Measurements from ENCODE around the gene INPP5F. TPM values are rescaled to one million over a fixed set of nuclear protein-coding genes. Genes with fewer than 3 reads are reported as not detected.
A peak's percentile ranks its signal among the peaks of the same experiment; 100 is the strongest.

Gene INPP5F
- total and polyA plus RNA-seq, 10 of the 15 experiments (the other 5 are each of a cell fraction or from before 2014, with no cell fraction given) = 6.0 to 49.3 (median 34.3) TPM

DNA sequence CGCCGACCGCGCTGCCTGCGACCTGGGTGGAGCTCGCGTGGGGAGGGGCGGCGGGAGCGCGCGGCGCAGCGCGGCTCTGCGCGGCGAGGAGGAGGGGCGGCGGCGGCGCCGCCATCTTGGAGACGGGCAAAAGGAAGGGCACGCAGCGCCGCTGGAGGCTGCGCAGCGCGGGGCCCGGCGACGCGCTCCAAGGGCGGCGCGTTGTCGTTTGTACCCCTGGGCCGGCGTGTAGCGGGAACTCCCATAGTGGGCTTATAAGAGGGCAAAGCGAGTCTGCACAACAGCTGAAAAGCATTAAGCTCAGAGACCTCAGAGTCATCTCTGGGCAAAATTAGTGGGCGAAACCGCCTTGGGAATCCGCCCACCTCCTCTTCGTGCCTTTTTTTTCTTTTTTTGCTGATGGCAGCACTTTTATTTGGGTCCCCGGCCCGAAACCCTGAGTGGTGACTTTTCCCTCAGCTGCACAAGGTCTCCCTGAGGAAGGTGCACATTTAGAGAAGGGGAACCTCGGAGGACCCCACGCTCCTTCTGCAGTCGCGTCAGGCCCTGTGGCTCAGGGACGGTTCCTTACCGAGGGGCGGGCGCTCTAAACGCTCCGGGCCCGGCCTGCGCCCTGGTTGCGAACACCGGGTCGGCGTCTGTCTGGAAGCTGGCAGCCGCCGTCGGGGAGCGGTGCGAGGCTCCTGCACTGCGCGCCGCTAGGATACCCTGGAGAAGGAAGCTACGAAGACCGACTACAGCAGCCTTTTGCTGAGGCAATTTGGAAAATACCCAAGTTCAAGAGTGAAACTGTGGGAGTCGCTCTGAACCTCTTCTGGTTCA, 147.2 kb downstream of the INPP5F start (continued):
- TF ChIP-seq E2F8 (IDR thresholded peaks at IDR 0.05; ENCODE audit: low read depth, partially characterized antibody) (no peak), ZBED1 (IDR thresholded peaks at IDR 0.05; ENCODE audit: borderline replicate concordance) (no peak), ZNF622 (IDR thresholded peaks at IDR 0.05) (no peak), FOXK2 (IDR thresholded peaks at IDR 0.05) (no peak), KAT2A (conservative IDR thresholded peaks at IDR 0.05; ENCODE audit: control insufficient read depth, low read depth, low read length) (no peak), IRF4 (IDR thresholded peaks at IDR 0.05; ENCODE audit: low read depth, low read length) (no peak), BCL11A (IDR thresholded peaks at IDR 0.05; ENCODE audit: low read depth, low read length) (no peak), USF1 (IDR thresholded peaks at IDR 0.05; ENCODE audit: borderline replicate concordance, extremely low read length, insufficient read depth, low read depth, low read length) (no peak), JUNB (IDR thresholded peaks at IDR 0.05) (no peak), CBX3 (IDR thresholded peaks at IDR 0.05; ENCODE audit: borderline replicate concordance, low read depth) (no peak), ATF7 (IDR thresholded peaks at IDR 0.05; ENCODE audit: low read depth) (no peak), IRF5 (IDR thresholded peaks at IDR 0.05; ENCODE audit: borderline replicate concordance) (no peak), SMARCA5 (IDR thresholded peaks at IDR 0.05) (peak; percentile 77; the same call in 1 of the 2 replicates), POLR2AphosphoS5 (IDR thresholded peaks at IDR 0.05; ENCODE audit: low read length) (peak; percentile 71; the same call in 1 of the 2 replicates), RELB (IDR thresholded peaks at IDR 0.05; ENCODE audit: low read depth) (peak; percentile 57; the same call in 1 of the 2 replicates), BRCA1 (IDR thresholded peaks at IDR 0.05; ENCODE audit: low read depth, low read length) (no peak), BMI1 (IDR thresholded peaks at IDR 0.05; ENCODE audit: borderline replicate concordance) (no peak), TCF3 (IDR thresholded peaks at IDR 0.05; ENCODE audit: borderline replicate concordance, insufficient read depth, low read depth, low read length) (peak; percentile 42; the same call in 1 of the 2 replicates), CREM (IDR thresholded peaks at IDR 0.05; ENCODE audit: low read depth) (peak; percentile 71)
- TF ChIP-seq, protein P1, sequence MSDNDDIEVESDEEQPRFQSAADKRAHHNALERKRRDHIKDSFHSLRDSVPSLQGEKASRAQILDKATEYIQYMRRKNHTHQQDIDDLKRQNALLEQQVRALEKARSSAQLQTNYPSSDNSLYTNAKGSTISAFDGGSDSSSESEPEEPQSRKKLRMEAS (IDR thresholded peaks at IDR 0.05; ENCODE audit: low read depth, low read length) = no peak
- TF ChIP-seq, protein P2, sequence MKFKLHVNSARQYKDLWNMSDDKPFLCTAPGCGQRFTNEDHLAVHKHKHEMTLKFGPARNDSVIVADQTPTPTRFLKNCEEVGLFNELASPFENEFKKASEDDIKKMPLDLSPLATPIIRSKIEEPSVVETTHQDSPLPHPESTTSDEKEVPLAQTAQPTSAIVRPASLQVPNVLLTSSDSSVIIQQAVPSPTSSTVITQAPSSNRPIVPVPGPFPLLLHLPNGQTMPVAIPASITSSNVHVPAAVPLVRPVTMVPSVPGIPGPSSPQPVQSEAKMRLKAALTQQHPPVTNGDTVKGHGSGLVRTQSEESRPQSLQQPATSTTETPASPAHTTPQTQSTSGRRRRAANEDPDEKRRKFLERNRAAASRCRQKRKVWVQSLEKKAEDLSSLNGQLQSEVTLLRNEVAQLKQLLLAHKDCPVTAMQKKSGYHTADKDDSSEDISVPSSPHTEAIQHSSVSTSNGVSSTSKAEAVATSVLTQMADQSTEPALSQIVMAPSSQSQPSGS (IDR thresholded peaks at IDR 0.05; ENCODE audit: low read length) = no peak; the same call in 1 of the 2 replicates
